Measurements from ENCODE around the gene RAB13. TPM values are rescaled to one million over a fixed set of nuclear protein-coding genes. Genes with fewer than 3 reads are reported as not detected.

RAB13 gene
- total RNA-seq, 2 experiments from 2014 or later: 0.28 to 0.30 TPM

GRCh38 chr1:153976819-153977249 is 9.3 kb downstream of the RAB13 start:
- intact Hi-C loops (cut with DNase I, micrococcal nuclease): loop anchor here (1.0 kb wide), 4 partner anchors 10 to 54 kb away; partner anchors contain the start of genes CRTC2 (in 2 of the 2), CREB3L4 (in 1 of the 2) and RPS27 (in 1 of the 2)

GRCh38 chr1:153973525-153973924 is 12.6 kb downstream of the RAB13 start:
- DNase-seq (no peak), ATAC-seq (ENCODE audit: poor library complexity) (no peak)
- Histone ChIP-seq H3K36me3 (ENCODE audit: insufficient read depth, low read length) (peaks cover 33% of the 10 kb centered on the region), H3K27ac (ENCODE audit: low read depth in 1 of 2, low read length in 2 of 2) (no peak overlapping the region), H3K27me3 (ENCODE audit: control insufficient read depth in 1 of 2, insufficient read depth in 2 of 2, low read length in 2 of 2) (no peaks in the 10 kb centered on the region), H3K4me1 (ENCODE audit: insufficient read depth, low read length) (peaks cover 36% of the 10 kb centered on the region), H3K4me3 (ENCODE audit: low read length) (no peak overlapping the region), H3K9me3 (ENCODE audit: control insufficient read depth in 1 of 2, insufficient read depth in 1 of 2, low read length in 2 of 2) (no peaks in the 10 kb centered on the region)
- CTCF ChIA-PET: no interaction called here
- Mint-ChIP-seq H3K9me3 (no peaks in the 10 kb centered on the region), H3K4me3 (peak overlapping the region; percentile 23), H3K4me1 (ENCODE audit: low read depth) (peaks cover 47% of the 10 kb centered on the region), H3K27ac (peak overlapping the region; percentile 64), H3K27me3 (no peaks in the 10 kb centered on the region), H3K36me3 (ENCODE audit: low read depth) (peaks cover 47% of the 10 kb centered on the region)
- POLR2A ChIA-PET: interaction anchor here (0.5 to 1.4 kb wide), 3 partner anchors 15 to 17 kb away, joined by 4 read pairs; partner anchors contain the start of genes CRTC2 and RPS27
- no peak for TF ChIP-seq CTCF (IDR thresholded peaks at IDR 0.05)
- intact Hi-C loops (cut with DNase I, micrococcal nuclease): no loop called here

More at GRCh38 chr1:153976819-153977249, 9.3 kb downstream of the RAB13 start:
- Histone ChIP-seq H3K27ac (ENCODE audit: low read depth in 1 of 2, low read length in 2 of 2) (peak overlapping the region; percentile 80 to 83), H3K4me1 (ENCODE audit: insufficient read depth, low read length) (peaks cover 34% of the 10 kb centered on the region), H3K27me3 (ENCODE audit: control insufficient read depth in 1 of 2, insufficient read depth in 2 of 2, low read length in 2 of 2) (no peaks in the 10 kb centered on the region), H3K36me3 (ENCODE audit: insufficient read depth, low read length) (peaks cover 33% of the 10 kb centered on the region), H3K9me3 (ENCODE audit: control insufficient read depth in 1 of 2, insufficient read depth in 1 of 2, low read length in 2 of 2) (no peaks in the 10 kb centered on the region), H3K4me3 (ENCODE audit: low read length) (peak overlapping the region; percentile 82)
- TF ChIP-seq CTCF (IDR thresholded peaks at IDR 0.05): no peak
- Mint-ChIP-seq H3K4me3 (peak overlapping the region; percentile 98), H3K27me3 (no peaks in the 10 kb centered on the region), H3K27ac (peak overlapping the region; percentile 94), H3K9me3 (no peaks in the 10 kb centered on the region), H3K4me1 (ENCODE audit: low read depth) (peaks cover 49% of the 10 kb centered on the region), H3K36me3 (ENCODE audit: low read depth) (peaks cover 47% of the 10 kb centered on the region)
- CTCF ChIA-PET: interaction anchor here (0.6 to 3.7 kb wide), 7 partner anchors 8 to 295 kb away, joined by 3 to 21 read pairs (median 7); partner anchors contain the start of genes CREB3L4, DENND4B, RAB13 and SLC39A1
- DNase-seq (no peak), ATAC-seq (ENCODE audit: poor library complexity) (peak; percentile 4)
- POLR2A ChIA-PET: interaction anchor here (0.8 to 5.3 kb wide), 23 partner anchors 9 to 441 kb away, joined by 3 to 149 read pairs (median 4); partner anchors contain the start of genes CHTOP, CREB3L4, CRTC2 and DENND4B

- no peak for TF ChIP-seq CTCF (IDR thresholded peaks at IDR 0.05)
- ATAC-seq (ENCODE audit: poor library complexity): no peak
- Histone ChIP-seq H3K36me3 (ENCODE audit: insufficient read depth, low read length) (peaks cover 33% of the 10 kb centered on the region), H3K4me3 (ENCODE audit: low read length) (no peak overlapping the region), H3K27ac (ENCODE audit: low read depth in 1 of 2, low read length in 2 of 2) (no peak overlapping the region), H3K9me3 (ENCODE audit: control insufficient read depth in 1 of 2, insufficient read depth in 1 of 2, low read length in 2 of 2) (no peaks in the 10 kb centered on the region), H3K27me3 (ENCODE audit: control insufficient read depth in 1 of 2, insufficient read depth in 2 of 2, low read length in 2 of 2) (no peaks in the 10 kb centered on the region), H3K4me1 (ENCODE audit: insufficient read depth, low read length) (peaks cover 36% of the 10 kb centered on the region)
- CTCF ChIA-PET: no interaction called here
- Mint-ChIP-seq H3K27ac (peak overlapping the region; percentile 64), H3K9me3 (no peaks in the 10 kb centered on the region), H3K4me1 (ENCODE audit: low read depth) (peaks cover 43% of the 10 kb centered on the region), H3K4me3 (peak overlapping the region; percentile 23), H3K36me3 (ENCODE audit: low read depth) (peaks cover 46% of the 10 kb centered on the region), H3K27me3 (no peaks in the 10 kb centered on the region)
- POLR2A ChIA-PET: interaction anchor here (1.2 to 1.4 kb wide), 2 partner anchors 14 to 18 kb away, joined by 4 read pairs; partner anchors contain the start of genes CRTC2 and RPS27
- intact Hi-C loops (cut with DNase I, micrococcal nuclease): no loop called here
- DNase-seq: no peak
Measured at GRCh38 chr1:153973071-153973470, 13.1 kb downstream of the RAB13 start.

Measured in CD4-positive, alpha-beta T cell (primary cell).